Measurements from ENCODE around the gene NTRK2. TPM values are rescaled to one million over a fixed set of nuclear protein-coding genes. Genes with fewer than 3 reads are reported as not detected.

Gene NTRK2
- total RNA-seq, 4 donors from 2014 or later = 2.9 to 15.9 (median 8.4) TPM

- H3K27me3 ChIP-seq = no peaks in the 10 kb centered on the region
- H3K4me3 ChIP-seq = no peak overlapping the region
- H3K36me3 ChIP-seq = no peaks in the 10 kb centered on the region
- intact Hi-C loops (cut with DNase I) = no loop called here
- TF ChIP-seq POLR2A (IDR thresholded peaks at IDR 0.05) (no peak), CTCF (IDR thresholded peaks at IDR 0.05) (no peak)
- 43 to 60% methylated on average over 6 of the region's 6 CpGs for WGBS, 2 donors
- H3K4me1 ChIP-seq = peaks cover 0 to 30% (median 0%) of the 10 kb centered on the region in 3 donors
- no peaks in the 10 kb centered on the region for H3K9me3 ChIP-seq
- no peak for DNase-seq
- no peak overlapping the region for H3K27ac ChIP-seq
Measured at GRCh38 chr9:84829997-84830696, 160.6 kb downstream of the NTRK2 start.

GRCh38 chr9:84831377-84831776 lies 161.8 kb downstream of the NTRK2 start:
- no peak for DNase-seq
- intact Hi-C loops (cut with DNase I) = no loop called here
- peaks cover 0 to 41% (median 0%) of the 10 kb centered on the region in 3 donors for H3K4me1 ChIP-seq
- H3K4me3 ChIP-seq = no peak overlapping the region
- 74 to 85% methylated on average over 4 of the region's 4 CpGs for WGBS, 2 donors
- H3K27ac ChIP-seq = no peak overlapping the region
- TF ChIP-seq POLR2A (IDR thresholded peaks at IDR 0.05) (no peak), CTCF (IDR thresholded peaks at IDR 0.05) (no peak)
- no peaks in the 10 kb centered on the region for H3K9me3 ChIP-seq
- no peaks in the 10 kb centered on the region for H3K27me3 ChIP-seq
- no peaks in the 10 kb centered on the region for H3K36me3 ChIP-seq

- H3K36me3 ChIP-seq = no peaks in the 10 kb centered on the region
- H3K4me1 ChIP-seq = peaks cover 0 to 37% (median 0%) of the 10 kb centered on the region in 3 donors
- H3K27me3 ChIP-seq = no peaks in the 10 kb centered on the region
- intact Hi-C loops (cut with DNase I) = no loop called here
- TF ChIP-seq POLR2A (IDR thresholded peaks at IDR 0.05) (no peak), CTCF (IDR thresholded peaks at IDR 0.05) (no peak)
- WGBS, 2 donors = 88 to 89% methylated on average over 7 to 10 of the region's 10 CpGs
- H3K4me3 ChIP-seq = no peak overlapping the region
- no peaks in the 10 kb centered on the region for H3K9me3 ChIP-seq
- DNase-seq = no peak
- H3K27ac ChIP-seq = no peak overlapping the region
Measured at GRCh38 chr9:84832453-84832852, 162.9 kb downstream of the NTRK2 start.

- intact Hi-C loops (cut with DNase I) = no loop called here
- no peaks in the 10 kb centered on the region for H3K36me3 ChIP-seq
- no peaks in the 10 kb centered on the region for H3K27me3 ChIP-seq
- no peaks in the 10 kb centered on the region for H3K9me3 ChIP-seq
- H3K27ac ChIP-seq = no peak overlapping the region
- no peak for DNase-seq
- H3K4me3 ChIP-seq = no peak overlapping the region
- no peak for TF ChIP-seq POLR2A (IDR thresholded peaks at IDR 0.05)
- no peak for TF ChIP-seq CTCF (IDR thresholded peaks at IDR 0.05)
- H3K4me1 ChIP-seq = peaks cover 0 to 29% (median 0%) of the 10 kb centered on the region in 3 donors
- WGBS, 2 donors = 78 to 89% methylated on average over 3 to 4 of the region's 4 CpGs
Measured at GRCh38 chr9:84834426-84834825, 164.9 kb downstream of the NTRK2 start.

- intact Hi-C loops (cut with DNase I) = no loop called here
- WGBS, 2 donors = 21 to 51% methylated on average over 5 of the region's 5 CpGs
- H3K36me3 ChIP-seq = no peaks in the 10 kb centered on the region
- no peak overlapping the region for H3K4me3 ChIP-seq
- DNase-seq = no peak
- no peaks in the 10 kb centered on the region for H3K9me3 ChIP-seq
- TF ChIP-seq CTCF (IDR thresholded peaks at IDR 0.05) (no peak), POLR2A (IDR thresholded peaks at IDR 0.05) (no peak)
- peaks cover 0 to 5% (median 0%) of the 10 kb centered on the region in 4 donors for H3K27me3 ChIP-seq
- H3K27ac ChIP-seq = no peak overlapping the region
- peaks cover 0 to 31% (median 0%) of the 10 kb centered on the region in 3 donors for H3K4me1 ChIP-seq
Measured at GRCh38 chr9:84835745-84836144, 166.2 kb downstream of the NTRK2 start.
